Gastroesophageal sphincter (tissue), 3 donors: ENCODE results near the gene TEX12.

Source experiments
- CTCF ChIP-seq, 4 experiments: fragments of 200-600 bp in 2 of 4; fragments of 450-650 bp in 2 of 4; sonication (generic) in 1 of 4; IDR thresholded peaks; one replicate each; pipeline ENCODE4 v1.5.1; 2017 to 2019; ENCODE audit warnings: antibody characterized with exemption in 4 of 4, mild to moderate bottlenecking in 2 of 4, moderate library complexity in 2 of 4
- EP300 ChIP-seq: sonication (generic); formaldehyde crosslinking; IDR thresholded peaks from one replicate; pipeline ENCODE4 v1.6.1; 2017; ENCODE audit warnings: antibody characterized with exemption, mild to moderate bottlenecking
- POLR2AphosphoS5 ChIP-seq: sonication (generic); formaldehyde crosslinking; IDR thresholded peaks from one replicate; pipeline ENCODE4 v1.6.1; 2017; ENCODE audit warnings: antibody characterized with exemption

DNA sequence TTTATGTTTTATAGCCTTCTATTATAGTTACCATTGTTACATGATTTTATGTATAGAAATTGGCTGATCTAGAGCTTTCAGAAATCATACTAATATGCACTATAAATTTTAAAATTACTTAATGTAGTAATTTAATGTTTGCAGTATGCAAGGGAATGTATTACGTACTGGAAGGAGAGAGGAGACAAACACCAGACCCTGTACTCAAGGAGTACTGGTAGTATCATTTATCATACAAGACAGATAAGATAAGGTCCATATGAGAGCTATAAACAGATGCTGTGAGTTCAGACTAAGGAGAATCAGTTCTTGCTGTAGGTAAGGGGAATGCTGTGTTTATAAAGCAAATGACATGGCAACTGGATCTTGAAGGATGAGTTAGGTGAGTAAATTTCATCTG lies 8.9 kb downstream of the TEX12 start:
- TF ChIP-seq CTCF (IDR thresholded peaks at IDR 0.05) (no peak), POLR2AphosphoS5 (no peak), EP300 (no peak)
